GM19452 (cell line): Measurements from ENCODE around the gene RNF38.
"Not testable (repeated sequence)": the region's sequence is repeated elsewhere in the genome, so short reads cannot be mapped to it uniquely, and the experiment has no call there.

Experiments
- ATAC-seq: cut with Tn5 transposase; IDR thresholded peaks from one replicate; pipeline ENCODE4 v1.9.1; 2021; ENCODE audit not compliant: unreplicated experiment

RNF38 gene

GRCh38 chr9:36399980-36400331 lies at the start of gene RNF38:
TSS of gene RNF38 (minus strand) at chr9:36400269. CDS start at chr9:36400108, 161 bp downstream.
- no peak for ATAC-seq

GRCh38 chr9:36448555-36448954 lies 48.5 kb upstream of the RNF38 start:
- not testable (repeated sequence) for ATAC-seq

GRCh38 chr9:36448017-36448416 lies 47.9 kb upstream of the RNF38 start:
- no peak for ATAC-seq

- not testable (repeated sequence) for ATAC-seq
These were observed 46.6 kb upstream of the RNF38 start for GRCh38 chr9:36446678-36447077.

- no peak for ATAC-seq
These were observed 45.8 kb upstream of the RNF38 start for GRCh38 chr9:36445800-36446361.

- ATAC-seq, result no peak
These were observed 44.1 kb upstream of the RNF38 start for GRCh38 chr9:36444203-36444602.

GRCh38 chr9:36443581-36443980 lies 43.5 kb upstream of the RNF38 start:
- ATAC-seq, result no peak

GRCh38 chr9:36442710-36443109 lies 42.6 kb upstream of the RNF38 start:
- no peak for ATAC-seq

GRCh38 chr9:36441966-36442365 lies 41.9 kb upstream of the RNF38 start:
- no peak for ATAC-seq

- no peak for ATAC-seq
These were observed 38.6 kb upstream of the RNF38 start for GRCh38 chr9:36438536-36439236.

GRCh38 chr9:36437790-36438189 lies 37.7 kb upstream of the RNF38 start:
- no peak for ATAC-seq

GRCh38 chr9:36436909-36437308 lies 36.8 kb upstream of the RNF38 start:
- ATAC-seq, result no peak

- no peak for ATAC-seq
These were observed 33.3 kb upstream of the RNF38 start for GRCh38 chr9:36433386-36433785.

- ATAC-seq, result no peak
These were observed 31.0 kb upstream of the RNF38 start for GRCh38 chr9:36431078-36431477.

GRCh38 chr9:36426945-36427344 lies 26.9 kb upstream of the RNF38 start:
- no peak for ATAC-seq

GRCh38 chr9:36426348-36426747 lies 26.3 kb upstream of the RNF38 start:
- ATAC-seq, result no peak

- ATAC-seq, result no peak
These were observed 24.4 kb upstream of the RNF38 start for GRCh38 chr9:36424289-36425055.

GRCh38 chr9:36423206-36423605 lies 23.1 kb upstream of the RNF38 start:
- ATAC-seq, result no peak

- no peak for ATAC-seq
These were observed 16.8 kb upstream of the RNF38 start for GRCh38 chr9:36416890-36417289.

GRCh38 chr9:36415822-36416525 lies 15.9 kb upstream of the RNF38 start:
- ATAC-seq, result no peak

- not testable (repeated sequence) for ATAC-seq
These were observed 11.3 kb upstream of the RNF38 start for GRCh38 chr9:36411410-36411809.

- ATAC-seq, result not testable (repeated sequence)
These were observed 9.0 kb upstream of the RNF38 start for GRCh38 chr9:36409076-36409475.
